Measurements from ENCODE around the gene ADH1C.
"Not testable (repeated sequence)": the region's sequence is repeated elsewhere in the genome, so short reads cannot be mapped to it uniquely, and the experiment has no call there.

Gene ADH1C

DNA sequence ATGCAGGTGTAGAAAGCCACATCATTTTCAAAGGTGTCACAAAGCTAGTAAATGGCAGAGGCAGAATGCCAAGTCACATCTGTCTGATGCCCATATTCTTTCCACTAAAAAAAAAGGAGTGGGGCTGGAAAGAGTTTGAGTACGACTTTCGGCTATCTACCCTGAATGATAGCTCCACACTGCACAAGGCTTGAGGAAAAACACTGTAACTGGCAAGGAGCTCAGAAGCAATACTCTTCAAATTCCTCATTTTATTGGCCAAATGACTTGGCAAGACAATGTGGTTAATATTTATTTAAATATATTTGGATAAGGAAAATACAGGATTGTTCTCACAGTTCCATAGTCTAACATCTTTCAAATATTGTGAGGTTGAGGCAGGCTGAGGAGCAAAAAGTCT lies 5.4 kb upstream of the ADH1C start:
- no peak for DNase-seq (ENCODE audit: low spot score)

DNA sequence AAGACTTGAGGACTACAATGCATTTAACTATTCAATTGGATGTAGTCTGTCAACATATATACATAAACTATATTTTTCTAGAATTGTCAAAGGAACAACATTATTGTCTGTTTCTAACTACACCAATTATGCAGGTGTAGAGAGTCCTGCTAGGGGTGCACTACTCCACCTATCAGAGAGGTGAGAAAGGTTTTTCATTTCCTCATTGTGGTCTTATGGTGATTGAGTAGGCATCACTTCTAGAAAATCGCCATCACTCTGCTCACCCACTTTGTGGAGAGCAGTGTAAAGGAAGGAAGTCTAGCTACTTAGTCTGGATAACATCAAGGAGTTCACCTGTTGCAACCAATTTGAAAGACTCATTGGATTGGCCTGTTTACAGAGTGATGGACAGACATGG lies 4.4 kb upstream of the ADH1C start:
- DNase-seq (ENCODE audit: low spot score) = no peak

DNA sequence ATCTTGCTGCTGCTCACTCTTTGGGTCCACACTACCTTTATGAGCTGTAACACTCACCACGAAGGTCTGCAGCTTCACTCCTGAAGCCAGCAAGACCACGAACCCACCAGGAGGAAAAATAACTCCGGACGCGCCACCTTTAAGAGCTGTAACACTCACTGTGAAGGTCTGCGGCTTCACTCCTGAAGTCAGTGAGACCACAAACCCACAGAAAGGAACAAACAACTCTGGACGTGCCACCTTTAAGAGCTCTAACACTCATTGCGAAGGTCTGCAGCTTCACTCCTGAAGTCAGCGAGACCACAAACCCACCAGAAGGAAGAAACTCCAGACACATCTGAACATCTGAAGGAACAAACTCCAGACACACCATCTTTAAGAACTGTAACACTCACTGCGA lies 3.6 kb upstream of the ADH1C start:
- not testable (repeated sequence) for DNase-seq (ENCODE audit: low spot score)

DNA sequence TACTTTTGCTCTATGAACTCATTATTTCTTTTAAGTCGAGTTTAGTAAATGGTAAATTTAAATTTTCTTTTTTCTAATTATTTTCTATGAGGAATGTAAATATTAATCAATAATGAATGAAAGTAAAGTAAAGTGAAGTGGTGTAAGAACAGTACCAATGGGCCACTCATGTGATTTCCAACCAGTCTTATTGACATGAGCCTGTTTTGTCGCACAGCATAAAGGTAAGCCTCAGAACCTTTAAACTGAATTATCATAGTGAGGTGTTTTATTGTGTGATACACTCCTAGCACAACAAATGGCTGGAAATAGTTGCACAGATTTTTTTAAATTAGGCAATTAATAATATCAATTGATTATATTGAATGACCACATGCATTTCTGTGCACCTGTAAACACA lies 1.1 kb downstream of the ADH1C start:
- no peak for DNase-seq (ENCODE audit: low spot score)

DNA sequence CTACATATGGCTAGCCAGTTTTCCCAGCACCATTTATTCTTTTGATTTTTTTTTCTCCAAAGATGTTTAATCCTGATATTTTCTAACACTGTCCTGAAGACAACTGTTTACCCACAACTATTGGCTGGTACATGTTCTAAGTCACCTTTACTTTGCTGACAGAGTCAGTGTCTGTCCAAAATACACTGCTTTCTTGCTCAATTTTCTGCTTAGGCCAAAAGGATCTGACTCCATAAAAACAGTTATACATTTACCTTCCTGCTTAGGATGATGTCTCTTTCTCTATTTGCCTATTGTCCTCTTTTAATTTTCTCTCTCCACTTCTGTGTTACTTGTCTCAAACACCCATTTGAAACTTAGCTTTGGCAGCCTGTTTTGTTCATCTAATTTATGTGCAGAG lies 3.2 kb downstream of the ADH1C start:
- no peak for DNase-seq (ENCODE audit: low spot score)

DNA sequence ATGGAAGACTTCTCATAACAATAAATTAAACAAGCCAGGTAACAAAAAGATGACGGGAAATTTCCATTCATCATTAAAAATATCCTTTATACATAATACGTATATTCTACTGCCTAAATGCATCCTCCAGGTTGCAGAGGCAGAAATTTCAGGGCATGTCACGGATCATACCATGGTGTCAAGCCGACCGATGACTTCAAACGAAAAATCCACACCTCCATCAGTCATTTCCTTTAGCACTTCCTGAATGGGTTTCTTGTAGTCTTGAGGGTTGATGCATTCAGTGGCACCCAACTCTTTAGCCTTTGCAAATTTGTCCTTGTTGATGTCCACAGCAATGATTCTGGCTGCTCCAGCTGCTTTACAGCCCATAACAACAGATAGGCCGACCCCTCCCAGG lies 9.9 kb downstream of the ADH1C start:
- DNase-seq (ENCODE audit: low spot score) = not testable (repeated sequence)

DNA sequence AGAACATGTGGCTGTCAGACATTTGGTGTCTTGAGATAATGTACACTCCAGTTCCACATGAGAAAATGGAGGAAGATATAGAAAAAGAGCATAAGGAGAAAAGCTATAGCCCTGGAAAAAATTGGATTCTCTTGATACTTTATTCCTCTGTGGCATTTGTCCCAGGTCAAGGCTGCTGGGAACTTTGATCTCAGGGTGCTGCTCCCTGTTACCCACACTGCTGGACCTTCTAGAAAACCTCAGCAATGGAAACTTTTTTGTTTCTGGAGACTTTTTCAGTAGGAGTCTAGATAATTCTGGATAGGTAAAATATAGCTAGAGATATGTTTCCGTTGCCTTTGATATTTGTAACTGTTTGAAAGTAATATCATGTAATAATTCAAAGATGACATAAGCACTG lies 11.1 kb downstream of the ADH1C start:
- DNase-seq (ENCODE audit: low spot score) = no peak

DNA sequence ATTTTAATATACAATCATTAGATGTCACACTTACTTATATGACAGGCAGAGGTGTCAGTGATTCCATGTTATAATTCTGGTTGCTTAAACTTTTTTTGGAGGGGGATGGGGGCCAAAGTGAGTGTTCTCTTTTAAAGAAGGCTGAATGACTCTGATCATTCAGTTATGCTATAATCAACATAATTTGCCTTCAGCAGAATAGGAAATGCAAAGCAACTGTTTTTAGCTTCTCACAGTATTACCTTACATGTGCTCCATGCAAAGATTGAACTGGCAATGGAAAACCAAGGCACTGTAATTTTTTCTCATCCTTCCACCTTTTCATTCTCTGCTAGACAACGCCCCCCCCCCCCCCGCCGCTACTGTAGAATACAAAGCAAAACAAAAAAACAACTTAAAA lies 13.4 kb downstream of the ADH1C start:
- DNase-seq (ENCODE audit: low spot score) = no peak

DNA sequence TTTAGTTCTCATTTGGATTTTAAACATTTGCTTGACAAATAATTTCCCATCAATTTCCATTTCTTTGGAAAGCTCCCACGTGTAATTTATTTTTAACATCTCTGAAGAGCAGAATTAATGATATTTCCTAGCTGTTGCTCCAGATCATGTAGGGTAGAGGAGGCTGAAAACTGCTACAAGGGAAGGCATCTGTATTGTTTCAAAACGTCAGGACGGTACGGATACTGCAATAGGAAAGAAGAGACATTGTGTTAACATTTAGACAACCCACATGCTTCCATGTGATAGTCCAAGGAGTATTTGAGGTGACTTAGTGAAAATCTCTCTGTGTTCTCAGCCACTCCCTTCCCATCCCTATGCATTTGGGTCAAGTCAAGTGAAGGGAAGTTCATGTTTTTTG lies 16.0 kb downstream of the ADH1C start:
- no peak for DNase-seq (ENCODE audit: low spot score)

DNA sequence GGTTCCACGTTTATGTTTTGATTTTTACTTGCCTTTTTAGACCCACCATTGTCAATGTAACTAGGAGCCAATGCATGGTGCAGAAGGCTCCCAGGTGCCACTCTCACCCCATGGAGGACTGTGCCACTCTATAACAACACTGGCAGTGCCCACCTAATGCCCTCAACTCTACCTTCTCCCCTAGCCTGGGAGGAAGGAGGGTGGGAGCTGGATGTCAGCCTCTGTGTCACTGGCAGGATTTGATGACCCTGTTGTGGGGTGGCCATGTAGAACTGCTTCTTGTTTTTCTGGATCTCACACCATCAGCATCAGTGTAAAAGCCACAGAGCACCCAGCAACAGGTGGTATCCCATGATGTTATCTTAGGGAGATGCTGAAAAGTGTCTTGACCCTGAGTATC lies 17.7 kb downstream of the ADH1C start:
- no peak for DNase-seq (ENCODE audit: low spot score)

DNA sequence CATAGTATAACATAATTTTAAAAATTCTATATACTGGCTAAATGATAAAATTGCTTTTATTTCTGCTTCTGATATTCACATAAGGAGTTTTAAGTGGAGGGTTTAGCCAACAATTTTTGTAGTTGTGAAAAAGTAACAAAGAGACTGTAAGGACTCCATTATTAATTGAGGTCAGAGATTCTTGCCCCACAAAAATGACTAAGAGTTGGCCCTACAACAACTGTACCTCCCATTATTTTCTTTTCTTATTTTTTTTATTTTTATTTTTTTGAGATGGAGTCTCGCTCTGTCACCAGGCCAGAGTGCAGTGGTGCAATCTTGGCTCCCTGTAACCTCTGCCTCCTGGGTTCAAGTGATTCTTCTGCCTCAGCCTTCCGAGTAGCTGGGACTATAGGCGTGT lies 21.9 kb downstream of the ADH1C start:
- DNase-seq (ENCODE audit: low spot score) = no peak

DNA sequence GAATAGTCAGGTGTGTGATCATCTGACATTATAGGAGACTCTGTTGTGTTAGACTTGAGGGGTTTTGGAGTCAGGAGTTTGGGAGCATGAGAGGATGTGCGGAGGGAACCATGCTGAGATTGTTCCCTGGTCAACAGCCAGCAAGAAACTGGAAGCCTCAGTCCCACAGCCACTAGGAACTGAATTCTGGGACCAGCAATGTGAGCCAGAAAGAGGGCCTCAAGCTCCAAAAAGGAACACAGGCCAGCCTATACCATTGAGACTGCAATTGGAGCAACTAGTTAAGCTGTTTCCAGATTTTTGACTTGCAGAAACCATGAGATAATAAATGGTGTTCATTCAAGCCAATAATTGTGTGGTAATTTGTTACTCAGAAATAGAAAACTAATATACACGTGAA lies 22.7 kb downstream of the ADH1C start:
- no peak for DNase-seq (ENCODE audit: low spot score)

DNA sequence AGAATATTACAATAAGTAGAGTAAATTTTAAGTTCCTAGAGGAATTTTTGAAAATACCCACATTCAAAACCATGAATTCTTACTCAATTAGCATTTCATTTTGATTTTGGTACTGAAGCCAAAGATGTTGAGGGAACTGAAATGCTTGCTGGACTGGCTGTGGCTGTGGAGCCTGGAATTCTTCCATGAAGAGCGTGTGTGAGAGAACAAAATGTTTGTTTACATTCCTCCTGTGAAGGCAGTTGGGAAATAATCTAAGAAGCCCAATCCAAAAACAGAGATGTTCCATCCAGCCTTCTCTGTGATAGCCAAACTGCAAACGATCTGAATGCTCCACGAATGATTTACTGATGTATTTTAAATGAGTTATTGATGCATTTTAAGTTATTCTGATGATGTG lies 27.6 kb downstream of the ADH1C start:
- DNase-seq (ENCODE audit: low spot score) = no peak

DNA sequence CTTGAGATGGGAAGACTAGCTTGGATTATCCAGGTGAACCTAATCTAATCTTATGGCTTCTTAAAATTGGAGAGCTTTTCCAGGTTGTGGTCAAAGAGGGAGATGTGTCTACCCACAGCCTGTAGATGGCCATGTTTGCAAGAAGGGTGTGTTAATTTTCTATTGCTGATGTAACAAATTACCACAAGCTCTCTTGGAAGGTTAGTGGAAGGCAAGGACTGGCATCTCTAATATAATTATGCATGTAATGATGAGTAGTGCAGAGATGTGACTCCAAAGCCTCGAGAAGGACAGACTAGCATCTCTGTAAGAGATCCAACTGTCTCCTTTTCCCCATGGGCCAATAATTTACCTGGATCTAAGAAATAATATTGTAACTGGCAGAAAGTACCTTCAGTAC lies 28.2 kb downstream of the ADH1C start:
- no peak for DNase-seq (ENCODE audit: low spot score)

DNA sequence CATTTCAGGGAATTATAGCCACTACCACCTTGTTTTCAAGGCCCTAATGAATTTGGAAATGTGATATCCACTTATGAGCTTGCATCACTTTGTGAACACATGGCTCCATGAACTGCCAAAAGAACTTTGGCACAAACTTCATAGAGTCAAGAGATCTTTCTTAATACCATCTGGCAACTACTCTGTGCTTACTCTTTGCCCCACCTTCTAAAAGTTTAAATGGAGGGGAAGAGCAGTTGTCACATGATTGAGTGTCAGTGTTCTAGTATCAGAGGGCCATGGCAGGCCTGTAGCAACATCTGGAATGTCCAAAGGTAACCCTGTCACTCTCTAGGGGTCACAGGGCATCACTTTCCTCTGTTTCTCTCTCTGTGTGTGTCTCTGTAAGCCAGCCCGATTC lies 28.8 kb downstream of the ADH1C start:
- no peak for DNase-seq (ENCODE audit: low spot score)

DNA sequence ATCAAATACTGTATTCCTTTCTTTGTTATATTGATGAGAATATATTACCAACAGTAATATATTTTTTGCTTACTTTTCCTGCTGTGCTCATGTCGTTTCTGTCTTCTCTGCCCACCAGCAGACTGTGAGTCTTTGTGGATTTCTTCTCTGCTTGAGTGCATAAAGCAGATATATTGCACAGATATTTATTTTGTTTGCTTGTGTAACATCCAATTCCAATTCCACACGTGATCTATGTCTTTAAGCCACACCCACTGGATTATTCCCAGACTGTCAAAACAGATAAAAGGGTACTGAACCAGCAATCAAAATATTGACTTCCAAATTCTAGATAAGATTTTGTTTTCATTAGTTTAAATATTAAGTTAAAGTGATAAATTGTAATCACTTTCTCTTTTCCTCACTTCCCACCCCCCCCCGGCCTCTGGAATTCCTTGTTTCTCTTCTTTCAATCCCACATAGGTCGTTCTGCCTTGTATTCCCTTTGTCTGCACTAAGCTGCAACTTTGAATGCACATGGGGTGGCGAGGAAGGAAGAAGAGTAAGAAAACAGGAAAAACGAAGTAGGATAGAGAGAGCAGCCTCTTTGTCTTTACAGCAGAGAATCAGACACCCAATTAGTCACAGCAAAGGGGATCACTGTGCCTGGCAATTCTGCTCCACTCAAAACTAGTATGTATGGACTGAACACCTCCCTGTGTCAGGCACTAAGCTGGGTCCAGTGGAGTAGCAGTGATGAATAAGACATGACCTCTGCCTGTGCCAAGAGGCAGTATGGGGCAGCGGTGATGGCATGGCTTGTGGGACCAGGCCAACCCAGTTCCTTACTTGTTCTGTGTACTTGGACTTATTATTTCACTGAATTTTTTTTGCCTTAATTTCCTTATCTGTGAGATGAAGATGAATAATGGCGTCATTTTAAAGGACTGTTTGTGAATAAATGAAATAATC lies 31.0 kb downstream of the ADH1C start, which contains the start of gene ADH1B:
TSS of gene ADH1B (minus strand) at position 161 of the 951 bp plus-strand sequence. CDS start at position 91, 70 bp downstream.
- DNase-seq (ENCODE audit: low spot score) = no peak

DNA sequence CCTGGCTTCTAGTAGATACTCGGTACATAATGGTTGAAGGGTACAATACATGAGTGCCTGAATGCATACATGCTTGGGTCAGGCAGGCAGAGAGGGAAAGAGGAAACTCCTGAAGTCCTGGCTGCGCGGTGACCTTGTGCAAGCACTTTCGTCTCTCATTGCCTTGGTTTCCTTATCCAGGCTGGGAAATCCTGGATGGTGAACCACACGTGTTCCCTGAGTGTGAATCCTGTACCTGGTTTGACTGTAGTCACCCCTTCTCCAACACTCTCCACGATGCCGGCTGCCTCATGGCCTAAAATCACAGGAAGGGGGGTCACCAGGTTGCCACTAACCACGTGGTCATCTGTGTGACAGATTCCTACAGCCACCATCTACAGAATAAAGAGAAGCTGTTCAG lies 34.7 kb downstream of the ADH1C start:
- DNase-seq (ENCODE audit: low spot score) = not testable (repeated sequence)

DNA sequence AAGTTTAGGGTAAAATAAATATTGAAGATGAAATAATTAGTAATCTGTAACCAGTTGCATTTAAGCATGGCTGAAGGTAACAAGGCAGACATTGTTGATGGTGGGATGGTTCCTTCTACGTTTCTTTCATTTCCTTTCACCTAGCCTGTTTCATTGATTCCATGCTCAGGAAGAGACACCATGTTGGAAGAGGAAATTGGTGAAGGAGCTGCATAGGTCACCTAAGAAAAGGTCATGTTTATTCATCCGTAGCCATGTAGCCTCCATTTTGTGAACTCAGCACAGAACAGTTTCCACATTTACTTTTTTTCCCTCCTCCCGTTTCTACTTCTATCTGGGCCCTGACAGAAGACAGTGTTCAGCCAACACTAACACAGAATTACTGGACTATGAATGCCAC lies 35.2 kb downstream of the ADH1C start:
- no peak for DNase-seq (ENCODE audit: low spot score)

DNA sequence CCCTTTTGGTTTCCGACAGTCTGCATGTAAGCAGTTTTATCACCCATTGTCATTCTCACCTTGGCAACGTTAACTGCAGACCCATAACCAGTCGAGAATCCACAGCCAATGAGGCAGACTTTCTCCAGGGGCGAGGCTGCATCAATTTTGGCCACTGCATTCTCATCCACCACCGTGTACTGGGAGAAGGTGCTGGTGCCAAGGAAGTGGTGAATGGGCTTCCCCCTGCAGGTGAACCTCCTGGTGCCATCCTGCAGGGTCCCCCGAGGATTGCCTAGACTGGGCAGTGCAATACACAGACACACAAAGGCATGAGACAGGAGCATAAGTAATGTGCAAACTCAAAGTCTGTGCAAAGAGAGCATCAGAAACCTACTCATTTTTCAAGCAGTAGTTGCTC lies 36.7 kb downstream of the ADH1C start:
- DNase-seq (ENCODE audit: low spot score) = no peak

DNA sequence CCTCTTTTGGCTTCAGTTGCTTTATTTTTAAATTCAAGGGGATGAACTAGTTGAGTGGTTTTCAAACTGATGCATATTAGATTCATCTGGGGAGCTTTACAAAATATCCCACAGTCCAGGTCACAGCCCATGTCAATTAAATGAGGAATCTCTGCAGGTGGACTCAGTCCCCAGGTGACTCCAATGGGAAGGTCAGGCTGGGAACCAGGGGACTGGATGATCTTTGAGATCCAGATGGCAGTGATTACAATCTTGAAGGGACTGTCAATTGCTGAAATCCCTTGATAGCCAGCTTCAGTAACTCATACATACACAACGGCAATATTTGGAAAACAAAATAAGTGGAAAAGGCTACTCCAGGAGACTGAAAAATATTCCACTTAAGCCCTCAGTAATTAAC lies 38.3 kb downstream of the ADH1C start:
- no peak for DNase-seq (ENCODE audit: low spot score)

DNA sequence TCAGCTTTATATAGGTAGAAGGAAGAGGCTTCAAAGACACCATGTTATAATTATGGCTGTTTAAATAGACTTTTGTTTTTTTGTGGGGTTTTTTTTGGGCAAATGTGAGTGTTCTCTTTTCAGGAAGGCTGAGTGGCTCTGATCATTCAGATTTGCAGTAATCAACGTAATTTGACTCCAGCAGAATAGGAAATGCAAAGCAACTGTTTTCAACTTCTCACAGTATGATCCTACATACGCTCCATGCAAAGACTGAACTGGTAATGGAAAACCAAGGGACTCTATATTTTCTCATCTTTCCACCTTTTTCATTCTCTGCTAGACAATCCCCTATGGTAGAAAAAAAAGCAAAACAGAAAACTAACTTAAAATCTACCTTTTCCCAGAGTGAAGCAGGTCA lies 42.2 kb downstream of the ADH1C start:
- no peak for DNase-seq (ENCODE audit: low spot score)

DNA sequence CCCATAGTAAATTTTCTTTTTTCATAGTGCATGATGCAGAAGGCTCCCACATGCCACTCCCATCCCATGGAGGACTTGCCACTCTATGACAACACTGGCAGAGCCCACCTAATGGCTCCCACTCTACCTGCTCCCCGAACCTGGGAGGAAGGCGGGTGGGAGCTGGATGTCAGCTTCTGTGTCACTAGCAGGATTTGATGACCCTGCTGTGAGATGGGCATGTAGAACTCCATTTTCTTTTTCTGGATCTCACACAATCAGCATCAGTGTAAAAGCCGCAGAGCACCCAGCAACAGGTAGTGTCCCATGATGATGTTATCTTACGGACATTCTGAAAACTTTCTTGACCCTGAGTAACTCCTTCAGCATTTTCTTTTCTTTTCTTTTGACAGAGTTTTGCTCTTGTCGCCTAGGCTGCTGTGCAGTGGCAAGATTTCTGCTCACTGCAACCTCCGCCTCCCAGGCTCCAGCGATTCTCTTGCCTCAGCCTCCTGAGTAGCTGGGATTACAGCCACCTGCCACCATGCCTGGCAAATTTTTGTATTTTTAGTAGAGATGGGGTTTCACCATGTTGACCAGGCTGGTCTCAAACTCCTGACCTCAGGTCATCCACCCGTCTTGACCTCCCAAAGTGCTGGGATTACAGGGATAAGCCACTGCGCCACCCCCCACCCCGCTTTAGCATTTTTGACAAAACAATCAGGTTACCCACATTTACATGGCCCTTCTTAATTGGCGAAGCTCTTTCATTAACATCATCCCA lies 46.7 kb downstream of the ADH1C start:
- no peak for DNase-seq (ENCODE audit: low spot score)
